ENCODE results near the gene ACTL6B.

ACTL6B gene

GRCh38 chr7:100667331-100668068 lies 11.3 kb upstream of the ACTL6B start:
- TF ChIP-seq TCF12 (IDR thresholded peaks at IDR 0.05; ENCODE audit: low read depth) (no peak), ZBTB7A (IDR thresholded peaks at IDR 0.05; ENCODE audit: low read depth) (no peak), EGR1 (IDR thresholded peaks at IDR 0.05) (no peak), REST (IDR thresholded peaks at IDR 0.05; ENCODE audit: low read depth) (no peak), CREB1 (IDR thresholded peaks at IDR 0.05; ENCODE audit: low read depth) (no peak), RAD21 (IDR thresholded peaks at IDR 0.05; ENCODE audit: low read depth) (no peak), NFIC (IDR thresholded peaks at IDR 0.05) (no peak), USF1 (IDR thresholded peaks at IDR 0.05) (no peak), FOXM1 (IDR thresholded peaks at IDR 0.05; ENCODE audit: borderline replicate concordance, low read depth) (no peak), TAF1 (IDR thresholded peaks at IDR 0.05; ENCODE audit: low read depth) (no peak)

GRCh38 chr7:100665168-100665726 lies 9.0 kb upstream of the ACTL6B start:
- TF ChIP-seq YY1 (IDR thresholded peaks at IDR 0.05; ENCODE audit: low read depth) (no peak), TCF12 (IDR thresholded peaks at IDR 0.05; ENCODE audit: low read depth) (no peak), TAF1 (IDR thresholded peaks at IDR 0.05; ENCODE audit: low read depth) (no peak), TEAD4 (IDR thresholded peaks at IDR 0.05) (no peak), USF1 (IDR thresholded peaks at IDR 0.05) (no peak), CEBPB (IDR thresholded peaks at IDR 0.05) (no peak), EGR1 (IDR thresholded peaks at IDR 0.05) (no peak), MAX (IDR thresholded peaks at IDR 0.05) (no peak), REST (IDR thresholded peaks at IDR 0.05; ENCODE audit: low read depth) (no peak), NFIC (IDR thresholded peaks at IDR 0.05) (no peak), ZBTB7A (IDR thresholded peaks at IDR 0.05; ENCODE audit: low read depth) (no peak), RAD21 (IDR thresholded peaks at IDR 0.05; ENCODE audit: low read depth) (no peak), EP300 (IDR thresholded peaks at IDR 0.05; ENCODE audit: borderline replicate concordance) (no peak)

- TF ChIP-seq NFIC (IDR thresholded peaks at IDR 0.05) (0 out of 2 replicates have a peak, but pooled peaks have one; percentile 20), USF1 (IDR thresholded peaks at IDR 0.05) (peak; percentile 77)
These were observed 6.0 kb upstream of the ACTL6B start for GRCh38 chr7:100662194-100662776.

- TF ChIP-seq REST (IDR thresholded peaks at IDR 0.05; ENCODE audit: low read depth) (no peak), EGR1 (IDR thresholded peaks at IDR 0.05) (no peak), RAD21 (IDR thresholded peaks at IDR 0.05; ENCODE audit: low read depth) (no peak)
These were observed 1.1 kb downstream of the ACTL6B start for GRCh38 chr7:100654908-100655831.

All from Ishikawa (cell line).